HG02623 (cell line): ENCODE results near the gene NIPSNAP3A.
"Not testable (repeated sequence)": the region's sequence is repeated elsewhere in the genome, so short reads cannot be mapped to it uniquely, and the experiment has no call there.

Experiments used
- ATAC-seq: cut with Tn5 transposase; IDR thresholded peaks from one replicate; pipeline ENCODE4 v1.9.1; 2021; ENCODE audit warnings: moderate library complexity; ENCODE audit not compliant: unreplicated experiment

Gene NIPSNAP3A

GRCh38 chr9:104747565-104748358 is at the start of gene NIPSNAP3A:
TSS of gene NIPSNAP3A (plus strand) at chr9:104747683. CDS start at chr9:104747793, 110 bp downstream.
- ATAC-seq, result peak; percentile 86

GRCh38 chr9:104700306-104700705 is 47.2 kb upstream of the NIPSNAP3A start:
- no peak for ATAC-seq

GRCh38 chr9:104708737-104709136 is 38.7 kb upstream of the NIPSNAP3A start:
- ATAC-seq, result not testable (repeated sequence)

GRCh38 chr9:104711604-104712003 is 35.9 kb upstream of the NIPSNAP3A start:
- ATAC-seq, result no peak

GRCh38 chr9:104725014-104725413 is 22.5 kb upstream of the NIPSNAP3A start:
- ATAC-seq, result no peak

- no peak for ATAC-seq
Observed at GRCh38 chr9:104738452-104738851, 9.0 kb upstream of the NIPSNAP3A start.

GRCh38 chr9:104740621-104741020 is 6.9 kb upstream of the NIPSNAP3A start:
- ATAC-seq, result no peak

- ATAC-seq, result peak; percentile 37
Observed at GRCh38 chr9:104743376-104743985, 4.0 kb upstream of the NIPSNAP3A start.

- no peak for ATAC-seq
Observed at GRCh38 chr9:104745852-104746251, 1.6 kb upstream of the NIPSNAP3A start.

GRCh38 chr9:104746285-104746684 is 1.2 kb upstream of the NIPSNAP3A start:
- ATAC-seq, result no peak

GRCh38 chr9:104746798-104747197 is 685 bp upstream of the NIPSNAP3A start:
- no peak for ATAC-seq

- no peak for ATAC-seq
Observed at GRCh38 chr9:104747245-104747564, 278 bp upstream of the NIPSNAP3A start.

GRCh38 chr9:104748359-104749031 is 1.0 kb downstream of the NIPSNAP3A start:
- ATAC-seq, result no peak

- ATAC-seq, result no peak
Observed at GRCh38 chr9:104750185-104750767, 2.8 kb downstream of the NIPSNAP3A start.

- ATAC-seq, result no peak
Observed at GRCh38 chr9:104758974-104759373, 11.5 kb downstream of the NIPSNAP3A start.

- peak; percentile 26 for ATAC-seq
Observed at GRCh38 chr9:104765138-104765537, 17.7 kb downstream of the NIPSNAP3A start.

GRCh38 chr9:104766025-104766424 is 18.5 kb downstream of the NIPSNAP3A start:
- ATAC-seq, result no peak

- ATAC-seq, result no peak
Observed at GRCh38 chr9:104767507-104767906, 20.0 kb downstream of the NIPSNAP3A start.

GRCh38 chr9:104769029-104769428 is 21.5 kb downstream of the NIPSNAP3A start:
- ATAC-seq, result not testable (repeated sequence)

GRCh38 chr9:104769655-104770054 is 22.2 kb downstream of the NIPSNAP3A start:
- no peak for ATAC-seq

GRCh38 chr9:104772714-104773510 is 25.4 kb downstream of the NIPSNAP3A start:
- peak; percentile 25 for ATAC-seq
